Measurements from ENCODE around the gene ARID3C.

The ARID3C gene

DNA sequence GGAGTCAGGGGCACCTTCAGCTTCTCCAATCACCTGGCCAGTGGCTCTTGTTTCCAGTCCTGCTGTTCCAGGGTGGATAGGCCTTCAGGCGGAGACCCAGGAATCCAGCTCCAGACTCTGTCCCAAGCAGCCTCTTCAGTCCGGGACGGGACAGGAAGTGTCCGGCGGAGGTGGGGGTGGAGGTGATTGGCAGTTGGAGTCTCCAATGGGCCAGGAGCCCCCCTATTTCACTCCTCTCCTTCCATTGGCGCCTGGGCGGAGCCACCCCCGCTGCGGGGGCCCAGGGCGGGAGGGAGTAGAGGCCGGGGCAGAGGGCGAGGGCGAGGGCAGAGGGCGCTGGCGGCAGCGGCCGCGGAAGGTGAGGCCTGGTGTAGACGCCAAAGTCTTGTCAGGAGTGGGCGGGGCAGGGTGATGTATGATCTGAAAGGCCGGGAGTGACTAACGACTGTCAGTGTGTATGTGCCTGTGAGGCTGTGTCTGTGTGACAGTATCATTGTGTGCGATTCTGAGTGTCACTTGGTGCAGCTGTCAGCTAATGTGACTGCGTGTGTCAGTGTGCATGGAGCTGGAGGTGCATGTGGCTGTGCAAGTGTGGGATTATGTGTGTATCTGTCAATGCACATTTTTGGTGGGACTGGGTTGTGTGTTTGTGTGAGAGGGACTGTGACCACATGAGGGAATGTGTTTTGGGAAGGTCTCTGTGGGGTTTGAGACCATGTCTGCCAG is 23.2 kb upstream of the ARID3C start, which contains the start of gene IL11RA:
IL11RA (plus strand) TSS at position 310 of the 726 bp plus-strand sequence. CDS start 3,033 bp downstream, outside the sequence.
- Histone ChIP-seq H3K4me3 (ENCODE audit: low read length, poor library complexity, severe bottlenecking) (no peak within 1 kb of the TSS), H3K9me2 (replicated peaks; ENCODE audit: low read depth, low read length) (no peaks in the 10 kb centered on the region), H3F3A (ENCODE audit: low read depth) (no peaks in the 10 kb centered on the region), H3K36me3 (ENCODE audit: insufficient read depth, low read length) (peaks cover 10% of the 10 kb centered on the region; the same call in 1 of the 2 replicates), H4K20me1 (ENCODE audit: insufficient read depth, low read length, poor library complexity, severe bottlenecking) (peaks cover 16% of the 10 kb centered on the region), H3K9ac (ENCODE audit: low read depth, low read length, poor library complexity, severe bottlenecking) (no peak within 1 kb of the TSS), H3K9me3 (ENCODE audit: insufficient read depth, low read depth, low read length) (no peaks in the 10 kb centered on the region), H2AFZ (ENCODE audit: low read length) (no peak within 1 kb of the TSS), H3K4me1 (ENCODE audit: insufficient read depth, low read length, poor library complexity, severe bottlenecking) (peaks cover 18% of the 10 kb centered on the region), H3K4me2 (ENCODE audit: low read depth, low read length, poor library complexity, severe bottlenecking) (no peak within 1 kb of the TSS), H3K79me2 (ENCODE audit: insufficient read depth, low read length) (peaks cover 24% of the 10 kb centered on the region), H3K27me3 (ENCODE audit: insufficient read depth, low read length, poor library complexity, severe bottlenecking) (no peaks in the 10 kb centered on the region)
- TF ChIP-seq, protein P1, sequence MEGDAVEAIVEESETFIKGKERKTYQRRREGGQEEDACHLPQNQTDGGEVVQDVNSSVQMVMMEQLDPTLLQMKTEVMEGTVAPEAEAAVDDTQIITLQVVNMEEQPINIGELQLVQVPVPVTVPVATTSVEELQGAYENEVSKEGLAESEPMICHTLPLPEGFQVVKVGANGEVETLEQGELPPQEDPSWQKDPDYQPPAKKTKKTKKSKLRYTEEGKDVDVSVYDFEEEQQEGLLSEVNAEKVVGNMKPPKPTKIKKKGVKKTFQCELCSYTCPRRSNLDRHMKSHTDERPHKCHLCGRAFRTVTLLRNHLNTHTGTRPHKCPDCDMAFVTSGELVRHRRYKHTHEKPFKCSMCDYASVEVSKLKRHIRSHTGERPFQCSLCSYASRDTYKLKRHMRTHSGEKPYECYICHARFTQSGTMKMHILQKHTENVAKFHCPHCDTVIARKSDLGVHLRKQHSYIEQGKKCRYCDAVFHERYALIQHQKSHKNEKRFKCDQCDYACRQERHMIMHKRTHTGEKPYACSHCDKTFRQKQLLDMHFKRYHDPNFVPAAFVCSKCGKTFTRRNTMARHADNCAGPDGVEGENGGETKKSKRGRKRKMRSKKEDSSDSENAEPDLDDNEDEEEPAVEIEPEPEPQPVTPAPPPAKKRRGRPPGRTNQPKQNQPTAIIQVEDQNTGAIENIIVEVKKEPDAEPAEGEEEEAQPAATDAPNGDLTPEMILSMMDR (conservative IDR thresholded peaks at IDR 0.05; ENCODE audit: low read length), result no peak
- TF ChIP-seq EZH2phosphoT487 (IDR thresholded peaks at IDR 0.05; ENCODE audit: borderline replicate concordance), result no peak

DNA sequence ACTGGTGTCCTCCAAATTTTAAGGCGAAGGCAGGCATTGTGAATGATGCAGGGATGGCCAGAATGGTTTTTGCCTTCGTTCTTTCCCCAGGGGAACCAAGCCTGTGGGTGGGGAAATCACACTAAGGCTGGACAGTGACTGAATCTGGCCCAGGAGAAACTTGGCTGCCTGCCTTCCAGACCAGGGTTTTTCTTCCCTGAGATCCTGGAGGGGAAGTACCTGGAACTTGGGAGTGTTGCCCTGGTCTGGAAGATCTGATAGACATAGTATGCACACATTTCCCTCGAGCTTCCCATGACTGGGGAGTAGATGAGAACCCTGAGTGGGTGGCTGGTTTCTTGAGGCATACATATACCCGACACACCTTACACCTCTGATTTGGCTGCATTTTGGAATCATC is 22.5 kb upstream of the ARID3C start:
- H3K4me1 ChIP-seq (ENCODE audit: insufficient read depth, low read length, poor library complexity, severe bottlenecking), result peaks cover 18% of the 10 kb centered on the region
- H2AFZ ChIP-seq (ENCODE audit: low read length), result no peak overlapping the region
- H3K4me2 ChIP-seq (ENCODE audit: low read depth, low read length, poor library complexity, severe bottlenecking), result no peak overlapping the region
- H3K27me3 ChIP-seq (ENCODE audit: insufficient read depth, low read length, poor library complexity, severe bottlenecking), result no peaks in the 10 kb centered on the region
- peaks cover 10% of the 10 kb centered on the region; the same call in 1 of the 2 replicates for H3K36me3 ChIP-seq (ENCODE audit: insufficient read depth, low read length)
- no peak overlapping the region for H3K9ac ChIP-seq (ENCODE audit: low read depth, low read length, poor library complexity, severe bottlenecking)
- no peaks in the 10 kb centered on the region for H3F3A ChIP-seq (ENCODE audit: low read depth)
- H3K9me2 ChIP-seq (replicated peaks; ENCODE audit: low read depth, low read length), result no peaks in the 10 kb centered on the region
- peaks cover 16% of the 10 kb centered on the region for H4K20me1 ChIP-seq (ENCODE audit: insufficient read depth, low read length, poor library complexity, severe bottlenecking)
- peaks cover 24% of the 10 kb centered on the region for H3K79me2 ChIP-seq (ENCODE audit: insufficient read depth, low read length)
- H3K9me3 ChIP-seq (ENCODE audit: insufficient read depth, low read depth, low read length), result no peaks in the 10 kb centered on the region
- H3K4me3 ChIP-seq (ENCODE audit: low read length, poor library complexity, severe bottlenecking), result no peak overlapping the region
- TF ChIP-seq EZH2phosphoT487 (IDR thresholded peaks at IDR 0.05; ENCODE audit: borderline replicate concordance), result no peak
- TF ChIP-seq, protein P1 (conservative IDR thresholded peaks at IDR 0.05; ENCODE audit: low read length), result no peak

DNA sequence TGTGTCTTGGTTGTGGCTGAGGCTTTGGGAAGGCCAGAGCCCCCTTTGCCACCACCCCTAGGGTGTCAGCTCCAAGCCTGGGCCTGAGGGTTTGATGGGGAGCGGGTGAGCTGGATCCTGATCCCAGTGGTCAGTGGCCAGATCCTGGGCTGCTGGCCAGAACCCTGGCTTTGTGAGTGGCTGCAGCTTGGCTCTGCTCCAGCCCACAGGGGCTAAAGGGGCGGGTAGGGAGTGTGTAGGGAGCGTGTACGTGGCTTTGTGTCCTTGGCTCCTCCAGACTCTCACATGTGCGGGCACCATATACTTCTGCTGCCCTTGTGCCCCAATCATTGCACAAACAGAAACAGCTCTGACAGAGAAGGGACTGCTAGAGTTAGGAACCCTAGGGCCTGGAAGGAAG is 21.9 kb upstream of the ARID3C start:
- peaks cover 23% of the 10 kb centered on the region for H3K4me1 ChIP-seq (ENCODE audit: insufficient read depth, low read length, poor library complexity, severe bottlenecking)
- H4K20me1 ChIP-seq (ENCODE audit: insufficient read depth, low read length, poor library complexity, severe bottlenecking), result peaks cover 16% of the 10 kb centered on the region
- H3K36me3 ChIP-seq (ENCODE audit: insufficient read depth, low read length), result peaks cover 10% of the 10 kb centered on the region; the same call in 1 of the 2 replicates
- H3K27me3 ChIP-seq (ENCODE audit: insufficient read depth, low read length, poor library complexity, severe bottlenecking), result no peaks in the 10 kb centered on the region
- H3K9me3 ChIP-seq (ENCODE audit: insufficient read depth, low read depth, low read length), result no peaks in the 10 kb centered on the region
- no peak overlapping the region for H3K9ac ChIP-seq (ENCODE audit: low read depth, low read length, poor library complexity, severe bottlenecking)
- no peak overlapping the region for H2AFZ ChIP-seq (ENCODE audit: low read length)
- no peak overlapping the region for H3K4me2 ChIP-seq (ENCODE audit: low read depth, low read length, poor library complexity, severe bottlenecking)
- no peaks in the 10 kb centered on the region for H3K9me2 ChIP-seq (replicated peaks; ENCODE audit: low read depth, low read length)
- H3F3A ChIP-seq (ENCODE audit: low read depth), result no peaks in the 10 kb centered on the region
- no peak overlapping the region for H3K4me3 ChIP-seq (ENCODE audit: low read length, poor library complexity, severe bottlenecking)
- TF ChIP-seq EZH2phosphoT487 (IDR thresholded peaks at IDR 0.05; ENCODE audit: borderline replicate concordance), result no peak
- TF ChIP-seq, protein P1 (conservative IDR thresholded peaks at IDR 0.05; ENCODE audit: low read length), result no peak
- peaks cover 24% of the 10 kb centered on the region for H3K79me2 ChIP-seq (ENCODE audit: insufficient read depth, low read length)

Measured in Loucy (cell line).